Measurements from ENCODE around the gene PSPC1.

GRCh38 chr13:19670147-19670546, 112.6 kb downstream of the PSPC1 start:
- TF ChIP-seq CTCF (IDR thresholded peaks at IDR 0.05) (no peak), POLR2A (IDR thresholded peaks at IDR 0.05) (no peak)
